WTC11 (cell line): ENCODE data around the gene AZU1. TPM values are rescaled to one million over a fixed set of nuclear protein-coding genes. Genes with fewer than 3 reads are reported as not detected.

Source experiments
- ATAC-seq: fragments of 200-7000 bp; cut with Tn5 transposase; 2 replicates; pipeline ENCODE4 v1.10.0; 2021; ENCODE audit warnings: mild to moderate bottlenecking, moderate library complexity
- CTCF ChIA-PET: fragments of 300-600 bp; sonication (Branson Sonifier 250); formaldehyde crosslinking; loops from one replicate; lab custom pipeline; 2021; ENCODE audit warnings: antibody characterized with exemption; lab: Charles Lee
- POLR2A ChIA-PET: fragments of 350-600 bp; sonication (Branson Sonifier 250); formaldehyde crosslinking; loops from one replicate; lab custom pipeline; 2021; ENCODE audit warnings: antibody characterized with exemption; lab: Charles Lee
- DNase-seq: peaks from one replicate; pipeline ENCODE4 v3.0.0; 2021; ENCODE audit warnings: low spot score
- H3K27ac Mint-ChIP-seq: 2 replicates; pipeline ENCODE4 v1.8.0; 2021; ENCODE audit warnings: mixed read lengths
- H3K27me3 Mint-ChIP-seq: 2 replicates; pipeline ENCODE4 v1.8.0; 2021; ENCODE audit warnings: low read depth, mild to moderate bottlenecking, moderate library complexity, mixed read lengths
- H3K36me3 Mint-ChIP-seq: 2 replicates; pipeline ENCODE4 v1.8.0; 2021; ENCODE audit warnings: mixed read lengths
- H3K4me1 Mint-ChIP-seq: 2 replicates; pipeline ENCODE4 v1.8.0; 2022; ENCODE audit warnings: mixed read lengths
- H3K4me3 Mint-ChIP-seq: 2 replicates; pipeline ENCODE4 v1.8.0; 2021; ENCODE audit warnings: mild to moderate bottlenecking, moderate library complexity, mixed read lengths
- H3K9me3 Mint-ChIP-seq: 2 replicates; pipeline ENCODE4 v1.8.0; 2021; ENCODE audit warnings: mixed read lengths
- AR ChIP-seq: fragments of 250-450 bp; sonication (Bioruptor Pico); IDR thresholded peaks from 2 replicates; pipeline ENCODE4 v1.9.0; 2021; ENCODE audit warnings: mild to moderate bottlenecking
- CBFB ChIP-seq: sonication (generic); formaldehyde crosslinking; IDR thresholded peaks from 2 replicates; pipeline ENCODE4 v1.8.1; 2022; ENCODE audit warnings: mild to moderate bottlenecking, low read depth, missing genetic modification reagents
- E2F4 ChIP-seq: sonication (generic); formaldehyde crosslinking; IDR thresholded peaks from 2 replicates; pipeline ENCODE4 v1.8.1; 2022; ENCODE audit warnings: low read depth, mild to moderate bottlenecking, moderate library complexity, missing genetic modification reagents, borderline replicate concordance
- ELF4 ChIP-seq: sonication (generic); formaldehyde crosslinking; IDR thresholded peaks from 2 replicates; pipeline ENCODE4 v1.8.1; 2022; ENCODE audit warnings: low read depth, mild to moderate bottlenecking, moderate library complexity, missing genetic modification reagents
- FOXP1 ChIP-seq: sonication (generic); formaldehyde crosslinking; IDR thresholded peaks from 2 replicates; pipeline ENCODE4 v1.8.0; 2022; ENCODE audit warnings: missing genetic modification reagents, mild to moderate bottlenecking, moderate library complexity, borderline replicate concordance
- GRHL2 ChIP-seq: fragments of 250-450 bp; sonication (Bioruptor Pico); IDR thresholded peaks from 2 replicates; pipeline ENCODE4 v1.8.0; 2022; ENCODE audit warnings: mild to moderate bottlenecking, moderate library complexity; ENCODE audit not compliant: insufficient replicate concordance, severe bottlenecking
- IRF1 ChIP-seq: sonication (generic); formaldehyde crosslinking; IDR thresholded peaks from 2 replicates; pipeline ENCODE4 v1.8.0; 2023; ENCODE audit warnings: missing genetic modification reagents
- JUN ChIP-seq: sonication (generic); formaldehyde crosslinking; IDR thresholded peaks from 2 replicates; pipeline ENCODE4 v1.8.0; 2023; ENCODE audit warnings: mild to moderate bottlenecking, missing genetic modification reagents
- PRDM15 ChIP-seq: sonication (generic); formaldehyde crosslinking; IDR thresholded peaks from 2 replicates; pipeline ENCODE4 v1.8.0; 2022; ENCODE audit warnings: missing genetic modification reagents
- PRRX2 ChIP-seq: fragments of 250-450 bp; sonication (Bioruptor Pico); IDR thresholded peaks from 2 replicates; pipeline ENCODE4 v1.8.0; 2021; ENCODE audit warnings: mild to moderate bottlenecking
- SP1 ChIP-seq: sonication (generic); formaldehyde crosslinking; conservative IDR thresholded peaks from 2 replicates; pipeline ENCODE4 v1.8.1; 2022; ENCODE audit warnings: missing genetic modification reagents
- TEAD4 ChIP-seq: sonication (generic); formaldehyde crosslinking; IDR thresholded peaks from 2 replicates; pipeline ENCODE4 v1.8.0; 2022; ENCODE audit warnings: mild to moderate bottlenecking, missing genetic modification reagents
- ZBTB43 ChIP-seq: sonication (generic); formaldehyde crosslinking; IDR thresholded peaks from 2 replicates; pipeline ENCODE4 v1.8.1; 2023; ENCODE audit warnings: mild to moderate bottlenecking, missing genetic modification reagents
- ZNF138 ChIP-seq: sonication (generic); formaldehyde crosslinking; conservative IDR thresholded peaks from 2 replicates; pipeline ENCODE4 v1.8.1; 2022; ENCODE audit warnings: mild to moderate bottlenecking, moderate library complexity, missing genetic modification reagents
- ZNF263 ChIP-seq: sonication (generic); formaldehyde crosslinking; IDR thresholded peaks from 2 replicates; pipeline ENCODE4 v1.8.1; 2022; ENCODE audit warnings: low read depth, mild to moderate bottlenecking, moderate library complexity, missing genetic modification reagents
- ZNF532 ChIP-seq: fragments of 250-450 bp; sonication (Bioruptor Pico); IDR thresholded peaks from 2 replicates; pipeline ENCODE4 v1.9.0; 2021; ENCODE audit warnings: mild to moderate bottlenecking, borderline replicate concordance
- total RNA-seq: library from RNA; stranded (reverse); gene quantifications from 3 replicates; pipeline ENCODE4 v1.2.3, GENCODE V29; 2021

Gene AZU1
- total RNA-seq, 1 experiment from 2014 or later: 1.2 TPM

GRCh38 chr19:855566-856120 is 28.0 kb downstream of the AZU1 start:
- no peak overlapping the region for H3K27ac Mint-ChIP-seq
- no peaks in the 10 kb centered on the region for H3K4me1 Mint-ChIP-seq
- H3K4me3 Mint-ChIP-seq: no peak overlapping the region
- ChIA-PET CTCF (interaction anchor here (0.6 to 3.0 kb wide), 9 partner anchors 17 to 152 kb away, joined by 3 to 13 read pairs (median 4); partner anchors contain the start of gene WDR18), POLR2A (no interaction called here)
- H3K36me3 Mint-ChIP-seq: no peaks in the 10 kb centered on the region
- TF ChIP-seq PRDM15 (CRISPR knock-in tag): no peak
- no peak for TF ChIP-seq CBFB (CRISPR knock-in tag)
- TF ChIP-seq FOXP1 (CRISPR knock-in tag): no peak; the same call in 1 of the 2 replicates
- no peak for TF ChIP-seq E2F4
- TF ChIP-seq IRF1: no peak
- no peak for TF ChIP-seq ZNF532
- no peak for TF ChIP-seq ZBTB43 (CRISPR knock-in tag)
- no peak for TF ChIP-seq ZNF138
- no peak for TF ChIP-seq GRHL2
- no peak for TF ChIP-seq ELF4
- no peak for TF ChIP-seq SP1 (CRISPR knock-in tag)
- TF ChIP-seq AR (CRISPR knock-in tag): no peak
- no peak for TF ChIP-seq TEAD4 (CRISPR knock-in tag)
- TF ChIP-seq JUN: no peak
- no peak for TF ChIP-seq ZNF263
- no peak for TF ChIP-seq PRRX2 (CRISPR knock-in tag)
- peaks cover 27% of the 10 kb centered on the region for H3K27me3 Mint-ChIP-seq
- no peak for ATAC-seq
- DNase-seq: peak; percentile 16
- H3K9me3 Mint-ChIP-seq: no peaks in the 10 kb centered on the region
